ENCODE measurements around the gene CDK14.

GRCh38 chr7:90727412-90727811, 131.3 kb downstream of the CDK14 start:
- TF ChIP-seq CTCF (IDR thresholded peaks at IDR 0.05) (no peak), EP300 (IDR thresholded peaks at IDR 0.05) (no peak), POLR2A (IDR thresholded peaks at IDR 0.05) (no peak)
